ENCODE results near the gene P4HA2.
A peak's percentile ranks its signal among the peaks of the same experiment; 100 is the strongest.

The P4HA2 gene

DNA sequence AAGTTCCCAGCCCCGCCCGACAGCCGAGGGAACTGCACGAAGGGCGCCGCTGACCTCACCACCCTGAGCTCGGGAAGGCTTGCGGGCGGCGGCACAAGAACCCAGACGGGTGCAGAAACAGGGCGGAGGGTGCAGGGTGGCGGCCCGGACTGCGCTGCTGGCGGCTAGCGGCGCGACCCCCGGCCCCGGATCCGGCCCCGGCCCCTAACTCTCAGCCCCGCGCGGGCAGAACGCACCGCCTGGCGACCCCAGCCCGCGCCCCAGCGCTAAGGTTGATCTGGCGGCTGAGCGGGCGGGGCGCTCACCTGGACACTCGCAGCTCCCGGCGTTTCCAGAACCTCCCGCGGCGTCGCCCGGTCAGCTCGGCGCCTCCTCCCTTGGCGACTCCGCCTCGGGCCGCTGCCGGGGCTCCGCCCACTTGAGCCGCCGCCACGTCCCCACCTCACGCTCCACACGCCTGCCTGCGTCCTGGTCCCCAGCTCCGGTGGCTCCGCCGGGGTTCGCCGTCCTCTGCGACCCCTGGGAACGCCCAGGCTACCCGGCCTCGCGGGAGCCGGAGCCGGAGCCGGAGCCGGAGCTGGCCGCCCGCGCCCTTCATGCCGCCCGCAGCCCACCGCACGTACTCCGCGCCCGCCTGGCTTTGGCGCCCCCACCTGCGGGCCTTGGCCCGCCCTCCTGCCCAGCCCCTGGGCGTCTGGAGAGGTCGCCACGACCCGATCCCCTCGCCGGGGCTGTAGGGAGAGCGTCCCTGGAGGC, at the start of gene P4HA2:
Gene P4HA2, minus strand, starts transcription at position 369 of the 756 bp plus-strand sequence. CDS start 9,227 bp downstream, outside the sequence.
- DNase-seq, result peak; percentile 81

DNA sequence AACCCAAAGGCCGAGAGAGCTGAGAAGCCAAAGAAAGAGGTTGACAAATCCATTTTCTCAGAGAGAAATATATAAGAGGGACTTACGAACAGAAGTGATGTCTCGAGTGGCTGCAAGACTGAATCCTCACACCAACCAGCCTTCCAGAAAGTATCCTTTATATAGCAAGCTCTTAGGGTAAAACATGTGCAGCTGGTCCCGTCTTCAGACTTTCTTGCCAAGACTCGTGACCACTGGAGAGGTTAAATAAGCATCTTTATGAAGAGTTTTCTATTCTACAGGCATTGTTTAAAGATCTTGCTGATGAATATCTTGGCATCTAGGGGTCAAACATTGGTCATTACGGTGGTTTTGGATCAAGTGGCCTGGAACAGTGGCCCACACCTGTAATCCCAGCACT, 49.6 kb upstream of the P4HA2 start:
- DNase-seq, result no peak

DNA sequence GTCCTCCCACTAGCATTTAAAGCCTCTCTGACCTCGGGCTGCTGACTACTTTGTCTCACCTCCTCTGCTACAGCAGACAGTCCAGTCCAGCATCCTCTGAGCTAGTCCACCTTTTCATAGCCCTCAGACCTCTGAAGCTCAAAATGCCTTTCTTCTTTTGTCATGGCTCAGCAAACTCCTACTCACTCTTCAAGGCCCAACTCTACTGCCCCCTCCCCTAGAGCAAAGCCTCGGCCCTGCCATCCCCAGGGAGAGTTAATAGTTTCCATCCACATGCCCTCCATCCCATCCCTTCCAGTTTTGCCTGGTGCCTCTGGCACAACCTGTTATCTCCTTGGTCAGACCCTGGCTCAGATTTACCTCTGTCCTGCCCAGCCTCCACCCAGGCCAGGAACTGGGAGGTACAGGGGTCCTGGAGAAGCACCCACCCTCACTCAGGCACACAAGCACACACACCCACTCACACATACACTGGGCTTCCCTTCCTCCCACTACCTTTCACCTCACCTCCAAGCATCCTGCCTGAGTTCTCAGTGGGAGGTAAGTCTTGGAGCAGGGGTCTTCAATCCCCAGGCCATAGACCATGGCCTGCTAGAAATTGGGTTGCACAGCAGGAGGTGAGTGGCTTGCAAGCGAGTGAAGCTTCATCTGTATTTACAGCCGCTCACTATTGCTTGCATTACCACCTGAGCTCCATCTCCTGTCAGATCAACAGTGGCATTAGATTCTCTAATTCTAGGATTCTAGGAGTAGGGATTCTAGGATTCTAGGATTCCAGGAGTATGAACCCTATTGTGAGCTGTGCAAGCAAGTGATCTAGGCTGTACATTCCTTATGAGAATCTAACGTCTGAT, 47.9 kb upstream of the P4HA2 start:
- DNase-seq, result no peak

DNA sequence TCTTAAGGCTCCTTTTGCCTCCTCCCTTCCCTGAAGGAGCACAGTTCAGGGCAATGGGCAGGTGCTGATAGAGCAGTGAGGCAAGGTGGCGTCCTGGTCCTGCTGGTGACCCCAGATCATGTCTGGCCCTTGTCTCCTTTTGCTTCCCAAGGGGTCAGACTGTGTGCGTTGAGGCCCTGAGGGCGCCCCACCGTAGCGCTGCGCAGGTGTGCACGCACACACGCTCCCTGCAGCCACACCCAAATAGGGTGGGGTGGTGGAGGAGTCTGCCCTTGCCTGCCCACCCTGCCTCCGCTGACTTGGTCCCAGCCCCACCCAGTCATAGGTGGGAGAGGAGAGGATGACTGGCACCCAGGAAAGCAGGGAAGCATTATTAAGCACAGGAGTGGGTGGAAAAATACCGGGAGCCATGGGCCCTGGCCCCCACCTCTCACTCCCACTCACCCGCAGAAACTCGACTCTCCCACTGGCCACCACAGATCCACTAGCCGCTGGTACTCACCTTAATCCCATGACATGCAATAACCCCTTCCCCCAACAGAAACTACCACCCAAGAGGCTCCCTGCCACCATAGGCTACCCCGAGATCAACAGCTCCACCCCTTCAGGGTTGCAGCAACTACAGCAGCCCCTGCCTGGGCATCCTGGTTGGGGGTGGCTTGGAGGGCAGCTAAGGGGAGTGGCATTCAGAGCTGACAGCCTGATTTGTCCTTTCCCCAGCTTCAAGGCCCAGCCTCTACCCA, 46.6 kb upstream of the P4HA2 start:
- DNase-seq, result no peak

DNA sequence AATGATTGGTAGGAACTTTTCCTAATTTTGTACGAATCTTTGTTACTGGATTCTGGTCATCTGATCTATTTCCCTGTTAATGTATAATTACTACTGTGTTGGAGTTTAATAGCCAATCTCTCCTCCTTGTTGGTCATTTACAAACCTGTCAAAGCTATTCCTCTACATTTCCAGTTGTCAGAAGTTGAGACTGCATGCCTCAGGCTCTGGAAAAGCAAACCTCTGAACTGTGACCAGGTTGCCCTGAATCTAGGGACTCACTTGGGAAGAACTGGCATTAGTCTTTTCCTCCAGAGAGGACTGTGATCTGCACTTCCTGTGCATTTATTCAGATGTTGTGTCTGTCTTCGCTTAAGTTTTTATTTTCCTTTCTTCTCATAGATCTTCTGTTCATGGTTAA, 46.0 kb upstream of the P4HA2 start:
- DNase-seq, result no peak

DNA sequence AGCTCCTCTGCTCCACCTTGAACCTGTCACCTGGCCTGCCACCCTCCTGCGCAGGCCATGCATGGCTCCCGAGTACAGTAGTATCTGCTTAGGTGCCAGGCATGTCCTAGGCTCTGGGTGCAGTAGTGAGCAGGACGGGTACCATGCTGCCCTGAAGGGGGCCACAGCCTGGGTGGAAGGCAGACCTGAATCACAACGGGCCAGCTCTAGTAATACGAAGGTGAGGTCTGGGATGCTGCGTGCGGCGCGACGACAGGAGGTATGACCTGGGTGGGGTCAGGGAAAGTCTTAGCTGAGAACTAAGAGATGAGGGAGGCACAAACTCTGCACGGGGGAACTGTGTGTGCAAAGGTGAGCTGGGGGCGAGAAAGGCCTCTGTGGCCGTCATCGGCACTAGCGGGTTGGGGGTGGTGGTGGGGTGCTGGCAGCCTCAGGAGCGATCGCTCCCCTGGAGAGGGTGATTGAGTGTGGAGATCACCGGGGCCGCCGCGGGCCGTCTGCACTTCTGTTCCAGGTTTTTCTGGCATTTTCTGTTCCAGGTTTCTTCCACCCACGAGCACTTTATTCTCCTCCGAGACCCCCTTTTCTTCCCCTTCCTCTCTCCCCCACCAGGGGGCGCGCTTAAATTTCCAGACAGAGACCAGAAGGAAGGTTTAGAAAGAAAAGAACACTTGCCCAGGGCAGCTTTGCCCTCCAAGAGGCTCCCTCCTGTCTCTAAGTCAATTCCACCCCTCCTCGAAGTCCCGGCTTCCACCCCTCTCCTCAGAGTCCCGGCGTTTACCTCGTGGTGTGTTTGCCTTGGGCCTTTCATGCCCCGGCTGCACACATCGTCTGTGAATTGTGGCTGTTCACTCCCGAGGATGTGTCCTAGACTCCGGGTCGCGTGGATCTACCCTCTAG, 44.9 kb upstream of the P4HA2 start:
- DNase-seq, result peak; percentile 60

DNA sequence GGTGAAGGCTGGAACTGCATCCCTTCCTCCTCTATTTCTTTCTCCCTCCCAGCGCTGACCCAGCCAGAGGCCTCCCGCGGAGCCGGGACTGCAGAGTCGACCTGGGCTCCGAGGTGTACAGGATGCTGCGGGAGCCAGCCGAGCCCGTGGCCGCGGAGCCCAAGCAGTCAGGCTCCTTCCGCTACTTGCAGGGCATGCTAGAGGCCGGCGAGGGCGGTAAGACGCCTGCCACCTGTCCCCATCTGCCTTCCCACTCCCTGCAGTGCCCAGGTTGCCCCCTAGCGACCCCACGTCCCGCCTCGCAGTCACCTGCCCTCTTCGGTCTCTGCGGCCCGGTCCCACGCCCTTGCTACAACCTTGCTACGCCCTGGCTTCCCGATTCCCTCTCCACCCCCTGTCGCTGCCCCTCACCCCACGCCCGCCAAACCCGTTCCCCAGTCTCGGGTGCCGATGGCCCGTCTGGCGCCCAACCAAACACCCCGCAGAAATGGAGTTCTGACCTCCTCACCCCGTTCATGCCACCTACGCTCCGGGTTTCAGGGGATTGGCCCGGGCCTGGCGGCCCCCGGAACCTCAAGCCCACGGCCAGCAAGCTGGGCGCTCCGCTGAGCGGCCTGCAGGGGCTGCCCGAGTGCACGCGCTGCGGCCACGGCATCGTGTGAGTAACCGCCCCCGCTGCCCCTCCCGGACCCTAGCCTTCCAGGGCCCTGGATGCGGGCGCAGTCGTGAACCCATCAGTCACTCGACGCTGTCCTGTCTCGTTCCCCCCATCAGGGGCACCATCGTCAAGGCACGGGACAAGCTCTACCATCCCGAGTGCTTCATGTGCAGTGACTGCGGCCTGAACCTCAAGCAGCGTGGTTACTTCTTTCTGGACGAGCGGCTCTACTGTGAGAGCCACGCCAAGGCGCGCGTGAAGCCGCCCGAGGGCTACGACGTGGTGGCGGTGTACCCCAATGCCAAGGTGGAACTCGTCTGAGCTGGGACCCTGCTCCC, 43.9 kb upstream of the P4HA2 start:
- no peak for DNase-seq

DNA sequence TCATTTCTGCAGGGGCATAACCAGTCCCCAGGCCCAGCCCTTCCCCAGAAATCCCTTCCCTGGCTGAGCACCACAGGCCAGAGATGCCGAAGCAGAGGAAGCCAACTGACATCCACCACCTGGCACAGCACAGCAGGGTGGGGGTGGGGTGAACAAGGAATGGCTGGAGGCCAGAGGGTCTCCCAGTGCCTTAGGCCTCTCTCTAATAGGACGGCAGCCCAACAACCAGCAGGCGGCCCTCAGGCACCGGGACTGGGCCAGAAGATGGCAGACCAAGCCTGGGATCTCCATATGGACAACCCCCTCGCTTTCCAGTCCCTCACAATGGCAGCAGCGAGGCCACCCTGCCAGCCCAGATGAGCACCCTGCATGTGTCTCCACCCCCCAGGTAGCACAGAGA, 43.1 kb upstream of the P4HA2 start:
- DNase-seq, result no peak

DNA sequence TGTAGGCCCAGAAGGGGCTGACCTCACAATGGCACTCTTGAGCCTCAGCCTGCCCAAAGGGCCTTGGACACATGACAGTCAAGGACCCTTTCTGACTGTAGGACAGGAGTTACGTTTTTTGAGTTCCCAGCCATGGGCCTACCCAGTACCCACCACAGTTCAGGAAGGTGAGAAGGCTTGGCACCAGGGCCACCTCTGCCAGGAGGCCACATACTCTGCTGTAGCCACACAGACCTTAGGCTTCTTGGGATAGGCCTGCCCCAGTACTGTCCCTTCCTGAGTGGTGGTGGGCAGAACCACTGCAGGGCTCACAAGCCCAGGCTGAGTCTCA, 42.6 kb upstream of the P4HA2 start:
- no peak for DNase-seq

DNA sequence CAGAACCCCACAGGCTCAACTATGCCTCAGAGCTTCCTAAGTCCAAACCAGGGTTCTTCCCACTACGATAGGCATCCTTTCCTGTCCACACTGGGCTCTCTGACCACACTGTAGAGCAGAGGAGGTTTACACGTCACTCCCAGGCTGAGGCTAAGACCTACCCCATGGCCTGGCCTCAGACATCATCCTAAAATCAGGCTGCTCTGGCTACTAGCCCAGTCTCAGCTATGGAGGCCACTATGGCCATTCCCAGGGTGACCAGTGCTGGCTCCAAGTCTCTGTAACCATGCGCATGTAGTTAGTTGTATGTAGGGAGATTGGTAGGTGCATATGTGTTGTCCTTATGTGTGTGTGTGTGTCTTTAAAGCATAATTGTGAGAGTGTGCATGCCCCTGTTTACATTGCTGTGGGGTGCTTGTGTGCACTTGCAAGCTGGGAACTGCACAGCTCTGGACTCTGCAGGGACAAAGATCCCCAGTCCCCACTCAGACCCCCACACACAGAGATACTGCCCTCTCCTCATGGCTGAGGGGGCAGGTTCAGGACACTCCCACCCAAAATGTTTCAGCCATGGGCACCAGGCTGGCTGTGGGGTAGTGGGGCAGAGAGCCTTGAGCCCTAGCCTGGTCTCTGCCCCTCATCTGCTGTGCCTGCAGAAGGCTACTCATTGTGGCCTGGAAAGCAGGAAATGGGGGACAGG, 42.1 kb upstream of the P4HA2 start:
- DNase-seq, result peak; percentile 39

DNA sequence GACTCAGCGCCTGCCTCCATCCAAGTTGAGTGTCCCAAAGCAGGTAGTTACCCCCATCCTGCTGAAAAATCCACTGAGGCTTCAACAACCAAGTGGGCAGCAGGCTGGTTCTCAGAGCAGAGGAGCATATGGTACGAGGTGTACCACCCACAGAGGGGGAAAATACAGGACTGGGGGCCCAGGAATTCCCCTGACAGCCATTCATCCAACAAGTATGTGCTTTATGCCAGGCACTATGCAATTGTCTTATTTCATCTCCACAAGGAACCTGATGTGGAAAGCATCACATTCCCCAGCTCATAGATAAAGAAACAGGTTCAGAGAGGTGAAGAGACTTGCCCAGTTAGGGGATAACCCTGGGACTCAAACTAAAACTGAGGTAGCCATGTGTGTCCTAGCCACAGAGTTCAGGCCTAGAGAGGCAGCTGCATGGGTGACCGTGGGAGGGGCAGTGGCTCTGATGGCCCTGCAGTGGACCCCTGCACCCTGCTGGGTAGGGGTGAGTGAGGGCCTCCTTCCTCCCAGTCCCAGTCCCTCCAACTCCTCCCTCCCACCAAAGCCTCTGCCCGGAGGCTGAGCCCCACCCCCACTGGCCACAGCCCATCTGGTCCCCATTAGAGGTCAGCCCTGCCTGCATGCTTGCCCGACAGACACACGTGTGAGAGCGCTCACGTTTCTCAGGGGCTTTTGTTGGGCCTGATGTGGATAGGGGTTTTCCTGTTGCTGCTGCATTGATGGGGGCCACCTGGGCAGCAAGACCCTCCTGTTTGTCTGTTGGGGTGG, 41.3 kb upstream of the P4HA2 start:
- DNase-seq, result peak; percentile 90

DNA sequence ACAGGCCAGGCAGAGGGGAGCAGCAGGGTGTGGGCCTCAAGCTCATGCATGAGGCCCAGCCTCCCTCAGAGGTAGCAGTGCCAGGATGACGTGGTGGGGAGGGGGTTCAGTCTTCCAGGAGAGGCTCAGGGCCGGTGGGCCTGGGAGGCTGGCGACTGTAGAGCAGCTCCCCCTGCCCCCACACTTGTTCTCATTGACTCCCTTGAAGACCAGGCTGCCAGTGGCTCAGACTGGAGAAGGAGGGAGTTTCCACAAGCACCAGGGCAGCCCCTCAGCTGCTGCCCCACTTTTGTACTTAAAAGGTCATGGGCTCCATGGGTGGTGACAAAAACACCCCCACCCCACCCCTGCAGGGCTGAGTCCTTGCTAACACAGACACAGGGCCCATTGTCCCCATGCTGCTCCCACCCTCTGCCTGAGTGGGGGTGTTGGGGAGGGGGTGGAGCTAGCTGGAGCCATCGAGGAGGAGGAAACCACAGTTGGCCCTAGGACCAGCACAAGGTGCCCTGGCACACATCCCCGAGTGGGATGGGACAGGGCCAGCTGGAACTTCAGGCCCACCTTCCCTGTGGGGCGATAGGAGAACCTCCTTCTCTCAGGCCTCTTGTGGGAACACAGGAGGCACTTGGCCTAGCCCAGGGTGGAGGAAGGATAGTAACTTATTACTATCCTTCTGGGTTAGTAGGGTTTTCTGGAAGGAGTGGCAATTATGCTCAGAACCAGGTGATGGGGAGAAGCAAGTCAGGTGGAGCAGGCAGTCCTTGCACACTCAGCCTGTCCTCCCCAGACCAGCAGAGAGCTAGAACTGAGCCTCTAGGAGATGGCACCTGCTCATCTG, 40.5 kb upstream of the P4HA2 start:
- DNase-seq, result no peak

DNA sequence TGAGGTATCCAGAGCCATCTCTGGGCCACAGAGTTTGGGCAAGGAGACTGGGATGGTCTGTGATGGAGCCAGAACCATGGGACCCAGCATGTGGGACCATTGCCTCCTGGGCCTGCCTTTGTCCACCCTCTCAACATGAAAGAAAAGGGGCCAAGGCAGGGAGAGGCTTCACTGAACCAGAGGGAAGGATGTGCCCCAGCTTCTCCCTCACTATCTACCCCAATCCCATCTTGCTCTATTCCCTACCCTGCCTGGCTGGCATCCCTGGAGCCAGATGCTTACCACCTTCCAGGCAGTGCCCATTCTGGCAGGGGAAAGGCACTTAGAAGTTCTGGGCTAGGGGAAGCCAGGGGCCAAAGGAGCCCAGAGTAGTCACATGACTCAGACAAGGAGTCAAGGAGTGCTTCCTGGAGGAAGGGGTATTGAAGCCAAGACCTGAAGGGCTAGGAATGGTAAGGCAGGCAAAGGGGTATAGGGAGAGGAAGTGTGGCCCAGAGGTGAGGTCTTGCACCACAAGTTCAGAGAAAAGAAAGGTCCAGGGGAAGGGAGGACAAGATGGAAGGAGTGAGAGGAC, 39.6 kb upstream of the P4HA2 start:
- DNase-seq, result no peak

DNA sequence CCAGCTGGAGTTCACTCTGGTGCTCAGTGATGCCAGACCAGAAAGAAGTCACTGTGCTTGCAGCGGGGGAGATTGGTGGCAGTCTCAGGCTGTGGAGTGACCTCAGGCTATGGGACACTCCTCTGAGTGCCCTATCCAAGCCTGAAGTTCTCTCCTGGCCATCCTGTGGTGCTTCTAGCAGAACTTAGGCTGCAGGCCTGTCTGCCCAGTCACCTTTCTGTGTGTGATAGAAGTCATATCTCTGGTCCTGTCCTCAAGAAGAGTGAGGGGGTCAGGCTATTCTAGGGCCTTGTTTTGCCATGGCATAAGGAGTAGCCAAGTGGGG, 39.1 kb upstream of the P4HA2 start:
- DNase-seq, result no peak

DNA sequence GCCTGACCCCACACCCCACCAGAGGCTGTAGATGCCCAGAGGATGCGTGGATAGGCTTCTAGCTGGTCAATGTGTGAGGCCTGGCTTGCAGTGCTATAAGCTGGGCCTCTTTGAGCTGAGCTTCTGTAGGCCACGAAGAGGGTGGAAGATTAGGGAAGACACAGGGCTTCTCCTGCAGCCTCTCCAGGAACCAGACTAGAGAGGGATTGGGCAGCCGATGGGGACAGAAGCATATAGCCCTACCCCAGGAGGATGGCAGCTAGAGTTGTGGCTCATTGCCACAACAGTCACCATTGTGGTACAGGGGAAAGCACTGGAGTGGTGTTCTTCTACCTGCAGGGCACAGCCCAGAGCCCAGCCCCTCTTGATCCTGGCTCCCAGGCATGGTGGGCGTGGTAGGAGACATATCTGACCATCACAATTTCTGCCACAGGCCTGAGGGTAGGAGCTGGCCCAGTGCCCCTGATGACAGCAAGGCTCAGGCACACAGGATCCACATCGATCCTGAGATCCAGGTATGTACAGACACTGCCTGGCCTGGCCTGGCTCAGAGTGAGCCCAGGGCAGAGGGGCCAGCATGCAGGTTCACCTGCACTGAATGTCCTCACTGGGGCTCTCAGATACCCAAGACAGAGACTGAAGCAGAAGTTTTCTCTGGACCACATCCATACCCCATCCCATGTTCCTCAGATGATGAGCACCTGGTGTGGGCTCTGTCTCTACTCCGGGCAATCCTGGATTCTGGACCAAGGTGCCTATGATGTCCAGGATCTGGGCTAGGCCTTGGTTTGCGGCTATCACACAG, 38.6 kb upstream of the P4HA2 start:
- DNase-seq, result peak; percentile 26

DNA sequence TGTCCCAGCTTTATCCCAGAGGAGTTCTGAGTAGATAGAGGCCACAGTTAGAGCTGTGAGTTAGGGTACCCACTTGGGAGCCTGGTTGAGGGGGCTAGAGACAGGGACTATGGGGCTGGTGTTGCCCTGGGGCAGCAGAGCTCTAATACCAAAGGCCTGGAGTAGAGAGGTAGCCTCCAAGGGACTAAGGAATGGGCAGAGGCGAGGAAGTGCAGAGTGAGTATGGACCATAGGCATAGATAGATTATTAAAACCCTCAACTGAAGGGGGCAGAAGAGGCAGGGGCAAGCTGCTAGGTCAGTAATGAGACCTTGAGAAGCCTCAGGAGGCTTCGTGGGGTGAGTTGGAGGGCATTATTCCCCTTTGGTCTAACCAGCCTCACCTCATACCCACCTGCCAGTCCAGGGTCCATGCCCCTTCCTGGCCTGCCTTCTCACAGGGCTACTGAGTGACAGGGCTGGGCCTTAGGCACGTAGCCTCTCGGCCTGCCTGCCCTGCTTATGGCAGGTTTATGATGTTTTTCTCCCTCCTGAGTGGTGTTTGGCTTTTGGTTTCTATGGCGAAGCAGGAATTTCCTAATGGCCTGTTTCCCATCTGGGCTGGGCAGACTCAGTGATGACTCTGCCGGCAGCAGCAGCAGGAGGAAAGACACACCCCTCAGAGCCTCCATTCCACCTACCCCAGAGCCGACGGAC, 37.8 kb upstream of the P4HA2 start:
- peak; percentile 98 for DNase-seq

Data from EL (cell line).